HG02642 (cell line): Measurements from ENCODE around the gene KRTAP5-6.

Experiments
- ATAC-seq: cut with Tn5 transposase; IDR thresholded peaks from one replicate; pipeline ENCODE4 v1.9.1; 2021; ENCODE audit warnings: mild to moderate bottlenecking; ENCODE audit not compliant: unreplicated experiment, poor library complexity

KRTAP5-6 gene

DNA sequence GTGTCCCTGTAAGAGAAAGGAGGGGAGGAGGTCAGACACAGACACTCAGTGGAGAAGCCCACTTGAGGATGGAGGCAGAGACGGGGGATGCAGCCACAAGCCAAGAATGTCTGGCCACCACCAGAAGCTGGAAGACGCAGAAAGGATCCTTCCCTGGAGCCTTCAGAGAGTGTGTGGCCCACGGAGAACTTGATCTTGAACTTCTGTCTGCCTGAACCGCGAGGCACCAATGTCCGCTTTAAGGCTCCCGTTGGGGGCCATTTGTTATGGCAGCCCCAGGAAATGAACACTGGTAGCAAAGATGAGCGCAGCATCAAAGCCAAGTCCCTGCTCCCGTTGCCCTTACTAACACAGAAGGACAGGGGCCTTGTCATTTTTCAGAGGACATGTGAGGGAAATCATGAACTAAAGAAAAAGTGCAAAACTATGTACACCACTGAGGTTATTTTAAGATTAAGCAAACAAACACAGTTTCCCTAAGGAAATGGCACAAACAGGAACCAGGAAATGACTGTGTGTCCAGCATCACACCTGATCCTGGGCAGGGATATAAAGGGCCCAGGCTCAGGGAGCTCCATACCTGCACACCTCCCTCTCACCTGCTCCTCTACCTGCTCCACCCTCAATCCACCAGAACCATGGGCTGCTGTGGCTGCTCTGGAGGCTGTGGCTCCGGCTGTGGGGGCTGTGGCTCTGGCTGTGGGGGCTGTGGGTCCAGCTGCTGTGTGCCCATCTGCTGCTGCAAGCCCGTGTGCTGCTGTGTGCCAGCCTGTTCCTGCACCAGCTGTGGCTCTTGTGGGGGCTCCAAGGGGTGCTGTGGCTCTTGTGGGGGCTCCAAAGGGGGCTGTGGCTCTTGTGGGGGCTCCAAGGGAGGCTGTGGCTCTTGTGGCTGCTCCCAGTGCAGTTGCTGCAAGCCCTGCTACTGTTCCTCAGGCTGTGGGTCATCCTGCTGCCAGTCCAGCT lies at the start of gene KRTAP5-6:
Gene KRTAP5-6, plus strand, starts transcription at position 588 of the 963 bp plus-strand sequence. Its CDS starts 51 bp downstream, at position 639.
- ATAC-seq: no peak

DNA sequence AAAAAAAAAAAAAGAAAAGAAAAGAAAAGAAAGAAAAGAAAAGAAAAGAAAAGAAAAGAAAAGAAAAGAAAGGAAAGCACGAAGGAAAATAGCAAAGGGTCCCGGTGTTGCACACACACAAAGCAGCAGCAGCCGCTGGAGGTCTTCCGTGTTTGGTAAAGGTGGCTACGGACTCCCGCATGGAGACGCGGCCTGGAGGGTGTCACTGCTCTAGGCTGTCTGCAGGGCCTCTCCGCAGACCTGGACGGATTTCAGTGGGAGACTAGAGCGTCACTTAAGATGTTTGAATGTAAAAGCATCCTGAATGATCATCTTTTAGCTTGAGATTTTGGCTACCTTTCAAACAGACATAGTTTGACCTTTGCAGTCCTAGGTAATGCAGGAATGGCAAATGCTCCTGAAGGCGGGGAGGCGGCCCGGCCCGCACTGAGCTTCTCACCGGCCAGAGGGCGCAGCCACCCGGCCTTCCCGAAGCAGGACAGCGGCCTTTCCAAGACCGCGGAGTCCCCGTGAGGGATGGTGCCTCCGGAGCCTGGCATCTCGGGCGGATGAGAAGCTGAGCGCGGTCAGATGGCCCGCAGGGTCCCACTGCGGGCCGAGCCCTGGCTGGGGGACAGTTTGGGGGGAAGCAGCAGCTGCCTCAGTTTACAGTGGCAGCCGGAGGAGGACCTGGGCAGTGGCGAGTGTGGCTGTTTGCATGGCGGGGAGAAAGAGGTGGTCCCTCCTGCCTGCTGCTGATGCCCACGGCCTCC lies 48.9 kb upstream of the KRTAP5-6 start:
- no peak for ATAC-seq

DNA sequence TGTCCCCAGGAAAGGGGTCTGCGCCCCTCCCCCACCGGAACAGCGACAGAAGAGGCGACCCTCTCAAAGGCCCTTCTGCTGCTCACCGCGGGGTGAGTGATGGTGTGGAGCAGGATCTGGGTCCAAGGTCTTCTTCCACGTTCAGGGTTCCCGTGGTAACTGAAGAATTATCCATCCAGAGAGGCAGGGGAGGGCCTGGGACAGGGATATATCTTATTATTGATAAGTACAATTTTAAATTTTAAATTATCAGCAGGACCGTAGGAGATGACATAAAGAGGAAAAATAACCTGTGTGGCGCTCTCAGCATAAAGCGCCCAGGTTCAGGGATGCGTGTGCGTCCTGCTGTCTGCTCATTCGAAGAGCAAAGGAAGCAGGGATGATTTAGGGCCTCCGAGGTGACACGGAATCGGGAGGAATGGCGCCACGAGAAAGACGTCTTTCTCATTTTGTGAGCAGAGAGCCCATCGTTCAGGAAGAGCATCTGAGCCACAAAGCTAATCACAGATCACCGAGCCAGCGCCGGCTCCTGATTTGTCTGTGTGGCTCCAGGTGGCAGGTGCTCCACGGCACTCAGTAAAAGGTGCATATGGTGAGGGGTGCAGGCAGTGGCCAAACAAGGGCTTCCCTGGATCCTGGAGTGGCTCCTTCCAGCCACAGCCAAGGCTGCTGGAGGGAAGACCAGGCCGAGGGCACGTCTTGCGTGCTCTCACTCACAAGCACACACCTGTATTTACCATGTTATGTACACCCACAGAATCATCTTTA lies 48.2 kb upstream of the KRTAP5-6 start:
- ATAC-seq: no peak

GRCh38 chr11:1650034-1650917 lies 46.7 kb upstream of the KRTAP5-6 start:
- ATAC-seq: no peak

- no peak for ATAC-seq
Measured at GRCh38 chr11:1650918-1651262, 46.1 kb upstream of the KRTAP5-6 start.

GRCh38 chr11:1651411-1651980 lies 45.5 kb upstream of the KRTAP5-6 start:
- ATAC-seq: no peak

DNA sequence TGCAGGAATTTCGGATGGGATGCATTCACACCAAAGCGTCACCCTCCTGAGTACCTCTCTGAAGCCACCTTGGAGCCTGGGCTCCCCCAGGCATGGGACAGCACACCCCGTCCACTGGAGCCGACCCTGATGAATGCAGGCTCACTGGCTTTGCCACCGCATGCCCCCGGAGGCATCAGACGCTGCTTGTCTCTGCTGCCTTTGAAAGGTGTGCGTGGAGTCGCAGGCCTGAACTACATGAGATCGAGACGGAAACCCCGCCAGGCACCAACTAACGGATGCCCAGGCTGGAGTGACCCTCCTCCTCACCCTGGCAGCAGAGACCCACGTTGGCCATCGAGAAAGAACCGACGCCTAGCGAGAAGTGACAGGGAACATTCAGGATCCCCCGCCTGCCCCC lies 45.0 kb upstream of the KRTAP5-6 start:
- ATAC-seq: no peak

DNA sequence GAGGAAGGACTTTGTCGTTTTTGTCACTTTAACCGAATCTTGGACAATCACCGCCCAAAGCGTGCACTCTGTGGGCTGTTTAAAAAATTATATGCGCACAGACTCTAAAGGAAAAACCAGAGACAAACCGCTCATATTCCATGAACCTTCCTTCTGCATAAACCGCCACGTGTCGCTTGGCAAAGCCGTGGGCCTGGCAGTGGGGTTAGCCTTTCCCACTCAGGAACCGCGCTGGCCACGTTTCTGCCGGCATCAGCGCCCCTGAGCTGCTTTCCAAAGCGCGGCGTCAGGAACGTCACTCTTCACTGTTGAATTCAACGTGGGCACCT lies 44.6 kb upstream of the KRTAP5-6 start:
- no peak for ATAC-seq

DNA sequence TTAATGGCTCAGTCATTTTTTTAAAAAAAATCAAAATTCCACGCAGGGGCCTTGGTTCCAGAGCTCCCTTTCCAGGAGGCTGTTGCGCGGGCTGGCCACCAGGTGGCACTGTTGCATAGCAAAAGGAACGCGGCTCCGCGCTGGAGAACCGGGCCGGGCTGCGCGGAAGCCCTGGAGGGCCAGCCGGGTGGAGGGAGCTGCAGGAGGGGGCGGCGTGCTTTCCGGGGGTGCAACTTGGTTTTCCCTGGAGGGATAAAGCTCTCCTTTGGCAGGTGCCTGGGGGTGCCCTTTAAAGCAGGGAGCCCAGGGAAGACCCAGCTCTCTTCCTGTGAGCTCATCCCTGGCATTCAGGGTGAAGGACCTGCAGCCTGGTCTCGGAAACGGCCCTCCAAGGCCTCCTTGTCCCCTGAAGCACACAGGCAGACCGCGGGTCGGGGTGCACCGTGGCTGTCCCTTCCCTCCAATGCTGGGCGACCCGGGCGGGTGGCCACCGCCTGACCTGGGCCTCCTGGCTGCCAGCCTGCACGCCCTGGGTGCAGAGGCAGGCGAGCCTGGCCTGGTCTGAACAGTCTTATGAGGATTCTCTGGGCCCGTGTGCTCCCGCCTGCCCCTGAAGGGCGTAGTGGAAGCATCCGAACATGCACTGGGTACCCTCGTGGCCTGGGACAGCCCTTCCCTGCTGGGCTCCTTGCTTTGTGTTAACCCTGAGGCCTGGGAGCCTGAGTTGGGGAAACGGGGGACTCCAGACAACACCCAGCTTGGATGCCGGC lies 44.0 kb upstream of the KRTAP5-6 start:
- ATAC-seq: no peak

GRCh38 chr11:1653541-1654387 lies 43.2 kb upstream of the KRTAP5-6 start:
- ATAC-seq: no peak

GRCh38 chr11:1654388-1655167 lies 42.4 kb upstream of the KRTAP5-6 start:
- no peak for ATAC-seq

DNA sequence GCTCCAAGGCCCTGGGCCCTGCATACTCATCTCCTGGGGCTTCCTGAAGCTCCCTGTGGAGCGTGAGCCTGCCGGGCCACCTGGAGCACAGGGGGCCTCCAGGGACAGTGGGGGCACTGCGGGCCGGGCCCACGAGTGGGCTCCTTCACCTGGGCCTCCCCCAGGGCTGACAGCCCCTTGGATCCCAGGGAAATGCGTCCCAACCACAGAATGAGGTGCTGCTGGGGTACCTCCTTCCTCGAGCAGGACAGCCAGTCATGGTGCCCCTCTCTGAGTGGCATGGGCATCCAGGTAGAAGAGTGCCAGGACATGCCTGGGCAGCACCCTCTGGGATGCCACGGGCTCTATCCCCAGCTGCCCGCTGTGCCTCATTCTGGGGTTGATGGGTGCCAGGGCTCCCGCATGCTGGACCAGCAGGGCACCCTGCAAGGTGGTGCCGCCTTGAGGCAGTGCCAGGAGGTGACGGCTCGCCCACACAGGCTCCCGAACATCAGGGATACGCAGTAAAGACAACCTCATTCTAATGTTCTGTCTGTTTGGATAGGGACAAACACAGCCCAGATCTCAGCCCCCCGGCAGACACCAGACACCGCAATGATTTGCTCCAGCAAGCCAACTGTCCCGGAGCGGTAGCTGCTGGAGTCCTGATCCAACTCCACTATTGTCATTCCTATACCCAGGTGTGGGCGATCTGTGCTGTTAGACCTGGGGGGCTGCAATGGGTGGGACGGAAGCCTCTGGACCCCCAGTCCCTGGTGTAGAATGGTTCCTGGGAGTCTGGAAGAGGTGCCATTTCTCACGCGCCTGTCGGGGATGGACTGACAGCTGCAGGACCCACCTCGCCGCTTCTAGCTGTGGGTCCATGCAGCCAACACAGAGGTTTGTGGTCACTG lies 41.6 kb upstream of the KRTAP5-6 start:
- no peak for ATAC-seq

- ATAC-seq: no peak
Measured at GRCh38 chr11:1656061-1656441, 40.9 kb upstream of the KRTAP5-6 start.

- no peak for ATAC-seq
Measured at GRCh38 chr11:1656670-1657069, 40.3 kb upstream of the KRTAP5-6 start.

GRCh38 chr11:1659506-1659905 lies 37.5 kb upstream of the KRTAP5-6 start:
- no peak for ATAC-seq
